Measurements from ENCODE around the gene DPM3. TPM values are rescaled to one million over a fixed set of nuclear protein-coding genes. Genes with fewer than 3 reads are reported as not detected.

The DPM3 gene
- total RNA-seq, 2 donors from 2014 or later = 6.2 to 106 TPM

DNA sequence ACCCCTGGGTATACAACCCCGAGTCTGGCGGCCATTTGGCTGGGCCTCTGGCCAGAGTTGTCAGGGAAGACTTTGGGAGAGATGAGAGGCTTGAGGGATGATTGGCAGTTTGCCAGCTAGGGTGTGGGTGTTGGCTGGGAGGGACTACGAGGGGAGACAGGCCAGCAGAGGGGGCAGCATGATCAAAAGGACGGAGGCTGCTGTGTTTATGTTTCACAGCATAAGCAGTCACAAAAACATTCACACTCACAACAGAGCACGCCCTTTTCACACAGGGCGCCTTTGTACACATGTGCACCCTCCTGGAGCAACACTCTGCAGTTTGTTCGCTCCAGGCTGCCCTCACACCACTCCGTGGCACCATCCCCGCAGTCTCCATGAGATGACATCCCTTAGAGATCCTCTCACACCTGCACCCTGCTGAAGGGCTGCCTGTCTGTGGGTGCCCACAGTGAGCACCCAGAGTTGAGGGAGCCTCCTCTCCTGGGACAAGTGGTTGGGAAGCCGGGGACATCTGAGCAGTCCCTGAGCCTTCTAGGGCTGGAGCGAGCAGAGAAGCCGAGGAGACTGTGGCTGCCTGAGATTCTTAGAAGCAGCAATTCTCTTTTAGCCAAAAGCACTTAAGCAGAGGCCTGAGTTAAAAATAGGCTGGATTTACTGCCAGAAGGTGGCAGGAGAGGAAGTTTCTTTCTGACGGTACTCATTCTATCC lies 46.3 kb downstream of the DPM3 start:
- Histone ChIP-seq H3K9me3 (no peaks in the 10 kb centered on the region), H3K27ac (no peak overlapping the region), H3K27me3 (no peaks in the 10 kb centered on the region), H3K4me3 (no peak overlapping the region), H3K36me3 (replicated peaks in 1 of 2; ENCODE audit: insufficient read depth in 1 of 2, low read depth in 2 of 2) (no peaks in the 10 kb centered on the region), H3K4me1 (peaks cover 6% of the 10 kb centered on the region)
- WGBS, 2 donors = 26 to 44% methylated on average over 9 to 13 of the region's 13 CpGs
- ATAC-seq = peak; percentile 68
- peak in 1 of 4 donors; percentile 31 for DNase-seq
- intact Hi-C loops (cut with DNase I) = loop anchor here (5.0 kb wide), 2 partner anchors 33 to 73 kb away; partner anchors contain the start of gene EFNA1
- TF ChIP-seq POLR2A (IDR thresholded peaks at IDR 0.05) (no peak), CTCF (IDR thresholded peaks at IDR 0.05) (peak in 6 of 7 experiments; percentile 19 to 56 (median 47))

DNA sequence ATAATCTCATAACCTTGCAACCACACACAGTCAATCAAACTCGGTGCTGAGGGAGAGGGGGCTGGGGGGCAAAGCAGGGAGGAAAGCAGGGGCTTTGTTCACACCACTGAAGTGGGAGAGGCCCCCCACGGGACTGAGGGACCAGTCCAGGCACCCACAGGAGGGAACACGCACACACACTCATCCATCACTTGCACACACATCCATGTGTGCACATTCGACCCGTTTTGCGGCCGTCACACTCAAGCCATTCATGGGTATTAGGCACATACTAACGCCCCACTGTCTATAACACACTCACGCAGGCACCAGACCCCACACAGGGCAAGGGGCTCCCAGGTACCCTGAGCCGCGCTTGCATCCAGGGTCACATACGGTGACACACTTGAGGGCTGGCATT lies 47.7 kb downstream of the DPM3 start:
- Histone ChIP-seq H3K9me3 (no peaks in the 10 kb centered on the region), H3K4me1 (peaks cover 6% of the 10 kb centered on the region), H3K27me3 (no peaks in the 10 kb centered on the region), H3K36me3 (replicated peaks in 1 of 2; ENCODE audit: insufficient read depth in 1 of 2, low read depth in 2 of 2) (no peaks in the 10 kb centered on the region), H3K27ac (no peak overlapping the region), H3K4me3 (no peak overlapping the region)
- TF ChIP-seq CTCF (IDR thresholded peaks at IDR 0.05) (no peak), POLR2A (IDR thresholded peaks at IDR 0.05) (no peak)
- 75 to 88% methylated on average over 6 to 12 of the region's 12 CpGs for WGBS, 2 donors
- DNase-seq (no peak), ATAC-seq (no peak)
- intact Hi-C loops (cut with DNase I) = loop anchor here (5.0 kb wide), 2 partner anchors 35 to 75 kb away; partner anchors contain the start of gene EFNA1

- H3K27ac ChIP-seq = no peak overlapping the region
- no peaks in the 10 kb centered on the region for H3K36me3 ChIP-seq (replicated peaks in 1 of 2; ENCODE audit: insufficient read depth in 1 of 2, low read depth in 2 of 2)
- intact Hi-C loops (cut with DNase I) = loop anchor here (5.0 kb wide), 2 partner anchors 35 to 75 kb away; partner anchors contain the start of gene EFNA1
- no peak overlapping the region for H3K4me3 ChIP-seq
- ATAC-seq = no peak
- WGBS, 2 donors = 61 to 65% methylated on average over 6 of the region's 6 CpGs
- DNase-seq = no peak
- H3K27me3 ChIP-seq = no peaks in the 10 kb centered on the region
- H3K9me3 ChIP-seq = no peaks in the 10 kb centered on the region
- H3K4me1 ChIP-seq = peaks cover 6% of the 10 kb centered on the region
- no peak for TF ChIP-seq POLR2A (IDR thresholded peaks at IDR 0.05)
- TF ChIP-seq CTCF (IDR thresholded peaks at IDR 0.05) = no peak
Measured at GRCh38 chr1:155092131-155092530, 48.2 kb downstream of the DPM3 start.

- intact Hi-C loops (cut with DNase I) = loop anchor here (5.0 kb wide), 2 partner anchors 36 to 76 kb away; partner anchors contain the start of gene EFNA1
- DNase-seq (peak; percentile 75 to 83 (median 79)), ATAC-seq (peak; percentile 77)
- H3K4me1 ChIP-seq = peaks cover 8% of the 10 kb centered on the region
- WGBS, 2 donors = 15 to 21% methylated on average over 14 to 29 of the region's 29 CpGs
- H3K4me3 ChIP-seq = no peak overlapping the region
- H3K27me3 ChIP-seq = no peaks in the 10 kb centered on the region
- H3K9me3 ChIP-seq = no peaks in the 10 kb centered on the region
- no peak overlapping the region for H3K27ac ChIP-seq
- TF ChIP-seq POLR2A (IDR thresholded peaks at IDR 0.05) (no peak), CTCF (IDR thresholded peaks at IDR 0.05) (peak; percentile 91 to 98 (median 95))
- H3K36me3 ChIP-seq (replicated peaks in 1 of 2; ENCODE audit: insufficient read depth in 1 of 2, low read depth in 2 of 2) = no peaks in the 10 kb centered on the region
Measured at GRCh38 chr1:155091071-155092051, 49.0 kb downstream of the DPM3 start.

Small RNA genes within 50 kb of the gene (small RNA-seq; reads per million reads assigned to genes)
- gene HMGN2P18 (not detected), gene RF00019 (not detected)

Other genes starting within 250 kb of the DPM3 start
- gene PMVK, start 203.8 kb downstream of the DPM3 start, total RNA-seq = 10 to 100 TPM in 1 of 2 donors, 1 to 10 TPM in 1; 7.0 to 18.5 TPM
- gene PBXIP1, start 184.4 kb downstream of the DPM3 start, total RNA-seq = 10 to 100 TPM; 26.0 to 60.7 TPM
- gene PYGO2, start 178.7 kb downstream of the DPM3 start, total RNA-seq = 10 to 100 TPM; 10.9 to 15.2 TPM
- gene SHC1, start 169.8 kb downstream of the DPM3 start, total RNA-seq = 10 to 100 TPM; 38.1 to 45.5 TPM
- gene CKS1B, start 165.8 kb downstream of the DPM3 start, total RNA-seq = 10 to 100 TPM; 15.6 to 29.0 TPM
- gene FLAD1, start 157.2 kb downstream of the DPM3 start, total RNA-seq = 10 to 100 TPM; 10.1 to 51.4 TPM
- gene LENEP, start 146.9 kb downstream of the DPM3 start, total RNA-seq = not detected
- 10 to 100 TPM; 30.1 to 34.3 TPM for gene ZBTB7B, start 137.7 kb downstream of the DPM3 start, total RNA-seq
- 1 to 10 TPM in 1 of 2 donors, under 1 TPM in 1; 0.33 to 1.8 TPM for gene DCST2, start 106.8 kb downstream of the DPM3 start, total RNA-seq
- not detected for gene DCST1, start 106.7 kb downstream of the DPM3 start, total RNA-seq
- 10 to 100 TPM; 37.2 to 48.5 TPM for gene ADAM15, start 89.2 kb downstream of the DPM3 start, total RNA-seq
- 1 to 10 TPM; 4.7 to 5.6 TPM for gene EFNA4, start 76.8 kb downstream of the DPM3 start, total RNA-seq
- 1 to 10 TPM in 1 of 2 donors, not detected in 1; 1.8 TPM for gene EFNA3, start 61.7 kb downstream of the DPM3 start, total RNA-seq
- 10 to 100 TPM; 10.5 to 20.2 TPM for gene EFNA1, start 12.7 kb downstream of the DPM3 start, total RNA-seq
- gene SLC50A1, start 4.7 kb downstream of the DPM3 start, total RNA-seq = 10 to 100 TPM; 13.7 to 25.7 TPM
- gene KRTCAP2, start 32.8 kb upstream of the DPM3 start, total RNA-seq = 10 to 100 TPM; 46.4 to 71.5 TPM
- gene TRIM46, start 33.3 kb upstream of the DPM3 start, total RNA-seq = under 1 TPM in 1 of 2 donors, not detected in 1; 0.26 TPM
- gene THBS3, start 67.4 kb upstream of the DPM3 start, total RNA-seq = 10 to 100 TPM; 15.0 to 21.1 TPM
- 10 to 100 TPM in 1 of 2 donors, 1 to 10 TPM in 1; 5.9 to 16.3 TPM for gene MTX1, start 68.2 kb upstream of the DPM3 start, total RNA-seq
- gene ENTREP3, start 115.0 kb upstream of the DPM3 start, total RNA-seq = 10 to 100 TPM in 1 of 2 donors, 1 to 10 TPM in 1; 6.2 to 12.2 TPM
- 10 to 100 TPM; 36.8 to 38.9 TPM for gene SCAMP3, start 121.8 kb upstream of the DPM3 start, total RNA-seq
- gene CLK2, start 133.0 kb upstream of the DPM3 start, total RNA-seq = 10 to 100 TPM; 36.6 to 40.7 TPM
- 1 to 10 TPM; 1.3 to 2.9 TPM for gene HCN3, start 136.9 kb upstream of the DPM3 start, total RNA-seq
- gene PKLR, start 160.9 kb upstream of the DPM3 start, total RNA-seq = not detected
- 10 to 100 TPM; 59.7 to 94.3 TPM for gene FDPS, start 168.3 kb upstream of the DPM3 start, total RNA-seq
- 10 to 100 TPM; 19.4 to 21.3 TPM for gene RUSC1, start 180.4 kb upstream of the DPM3 start, total RNA-seq